GM23338 (cell line): ENCODE measurements around the gene DCLRE1B. TPM values are rescaled to one million over a fixed set of nuclear protein-coding genes. Genes with fewer than 3 reads are reported as not detected.

Experiments
- ATAC-seq: fragments of 200-7000 bp; cut with Tn5 transposase; 3 replicates; pipeline ENCODE4 v1.9.1; 2020
- DNase-seq: peaks from one replicate; pipeline ENCODE4 v3.0.0-alpha.2; 2015; ENCODE audit warnings: low spot score
- H2AFZ ChIP-seq: fragments of 200-600 bp; sonication (generic); 2 replicates; pipeline ENCODE4 v1.8.0; 2016; ENCODE audit warnings: antibody characterized with exemption, mild to moderate bottlenecking, moderate library complexity
- H3F3A ChIP-seq: fragments of 200-600 bp; sonication (generic); replicated peaks from 2 replicates; pipeline ENCODE4 v1.8.0; 2017; ENCODE audit warnings: antibody characterized with exemption, mixed run types, low read depth
- H3K27ac ChIP-seq: fragments of 200-600 bp; sonication (generic); 2 replicates; pipeline ENCODE4 v1.6.1; 2016; ENCODE audit warnings: low read depth
- H3K27me3 ChIP-seq: fragments of 200-600 bp; sonication (generic); 2 replicates; pipeline ENCODE4 v1.8.0; 2016; ENCODE audit warnings: mild to moderate bottlenecking, mixed run types, moderate library complexity; ENCODE audit not compliant: insufficient read depth
- H3K36me3 ChIP-seq: fragments of 200-600 bp; sonication (generic); 2 replicates; pipeline ENCODE4 v1.8.0; 2016; ENCODE audit warnings: mild to moderate bottlenecking; ENCODE audit not compliant: insufficient read depth
- H3K4me1 ChIP-seq: fragments of 200-600 bp; sonication (generic); 2 replicates; pipeline ENCODE4 v1.8.0; 2016; ENCODE audit warnings: mild to moderate bottlenecking, moderate library complexity; ENCODE audit not compliant: insufficient read depth
- H3K4me2 ChIP-seq: fragments of 200-600 bp; sonication (generic); 2 replicates; pipeline ENCODE4 v1.7.1; 2017; ENCODE audit warnings: mixed run types
- H3K4me3 ChIP-seq: fragments of 200-600 bp; sonication (generic); 2 replicates; pipeline ENCODE4 v1.6.1; 2016; ENCODE audit warnings: mixed run types
- H3K79me2 ChIP-seq: fragments of 200-600 bp; sonication (generic); replicated peaks from 2 replicates; pipeline ENCODE4 v1.8.0; 2017; ENCODE audit warnings: mild to moderate bottlenecking; ENCODE audit not compliant: insufficient read depth
- H3K9me2 ChIP-seq: fragments of 200-600 bp; sonication (generic); 2 replicates; pipeline ENCODE4 v1.8.0; 2017; ENCODE audit not compliant: insufficient read depth
- H4K20me1 ChIP-seq: fragments of 200-600 bp; sonication (generic); replicated peaks from 2 replicates; pipeline ENCODE4 v1.8.0; 2017; ENCODE audit warnings: mild to moderate bottlenecking; ENCODE audit not compliant: insufficient read depth
- H3K27ac Mint-ChIP-seq: 2 replicates; pipeline ENCODE4 v1.8.0; 2020; ENCODE audit warnings: inconsistent platforms, mild to moderate bottlenecking, moderate library complexity, mixed read lengths
- H3K27me3 Mint-ChIP-seq: 3 replicates; pipeline ENCODE4 v1.8.0; 2022; ENCODE audit warnings: low read depth, mild to moderate bottlenecking, moderate library complexity, mixed read lengths, inconsistent platforms; ENCODE audit not compliant: insufficient read depth, poor library complexity
- H3K36me3 Mint-ChIP-seq: 3 replicates; pipeline ENCODE4 v1.8.0; 2021; ENCODE audit warnings: low read depth, mild to moderate bottlenecking, inconsistent platforms, moderate library complexity, mixed read lengths
- H3K4me1 Mint-ChIP-seq: 3 replicates; pipeline ENCODE4 v1.8.0; 2020; ENCODE audit warnings: mild to moderate bottlenecking, inconsistent platforms, mixed read lengths
- H3K4me3 Mint-ChIP-seq: 3 replicates; pipeline ENCODE4 v1.8.0; 2021; ENCODE audit warnings: moderate library complexity, mild to moderate bottlenecking, inconsistent platforms, mixed read lengths
- H3K9me3 Mint-ChIP-seq: 3 replicates; pipeline ENCODE4 v1.8.0; 2020; ENCODE audit warnings: moderate library complexity, mild to moderate bottlenecking, inconsistent platforms, mixed read lengths
- CREB1 ChIP-seq: fragments of 250-450 bp; sonication (Bioruptor Pico); IDR thresholded peaks from 2 replicates; pipeline ENCODE4 v1.5.0; 2020; ENCODE audit warnings: low read depth, mild to moderate bottlenecking, moderate library complexity
- EZH2 ChIP-seq: fragments of 200-600 bp; sonication (generic); IDR thresholded peaks from one replicate; pipeline ENCODE4 v1.8.0; 2017; ENCODE audit warnings: antibody characterized with exemption, mild to moderate bottlenecking, low read depth; ENCODE audit not compliant: unreplicated experiment
- EZH2phosphoT487 ChIP-seq: fragments of 200-600 bp; sonication (generic); IDR thresholded peaks from one replicate; pipeline ENCODE4 v1.8.1; 2018; ENCODE audit warnings: antibody characterized with exemption; ENCODE audit not compliant: unreplicated experiment
- JUNB ChIP-seq: IDR thresholded peaks from one replicate; pipeline ENCODE4 v1.6.1; 2016; ENCODE audit warnings: antibody characterized with exemption; ENCODE audit not compliant: unreplicated experiment
- NANOG ChIP-seq: IDR thresholded peaks from 2 replicates; pipeline ENCODE4 v1.6.1; 2016; ENCODE audit warnings: antibody characterized with exemption, borderline replicate concordance
- POLR2AphosphoS5 ChIP-seq: IDR thresholded peaks from 2 replicates; pipeline ENCODE4 v1.6.1; 2016; ENCODE audit warnings: antibody characterized with exemption, low read depth
- STAT1 ChIP-seq: IDR thresholded peaks from one replicate; pipeline ENCODE4 v1.6.1; 2016; ENCODE audit warnings: antibody characterized with exemption; ENCODE audit not compliant: unreplicated experiment
- ZNF114 ChIP-seq: fragments of 250-450 bp; sonication (Bioruptor Pico); IDR thresholded peaks from 2 replicates; pipeline ENCODE4 v1.5.0; 2020; ENCODE audit warnings: mild to moderate bottlenecking, moderate library complexity
- ZNF331 ChIP-seq: fragments of 250-450 bp; sonication (Bioruptor Pico); IDR thresholded peaks from 2 replicates; pipeline ENCODE4 v1.5.0; 2020; ENCODE audit warnings: low read depth, mild to moderate bottlenecking, moderate library complexity
- polyA plus RNA-seq: library from polyadenylated mRNA; unstranded; fragments of >200 nt; fragmentation: Nextera tagmentation; extraction: Ambion mirVana; gene quantifications from 2 replicates; pipeline ENCODE4 v1.2.1, GENCODE V29; 2016
- total RNA-seq: library from RNA; depleted of rRNA; stranded (reverse); fragments of >200 nt; shearing (Covaris generic); gene quantifications from 2 replicates; pipeline ENCODE4 v1.2.3, GENCODE V29; 2014
- TF ChIP-seq, protein P1 (sequence below): fragments of 250-450 bp; sonication (Bioruptor Pico); IDR thresholded peaks from 2 replicates; pipeline ENCODE4 v1.5.0; 2020; ENCODE audit warnings: mild to moderate bottlenecking, moderate library complexity
- TF ChIP-seq, protein P2 (sequence below): IDR thresholded peaks from 2 replicates; pipeline ENCODE4 v1.6.1; 2016; ENCODE audit warnings: antibody characterized with exemption
- TF ChIP-seq, protein P3 (sequence below): IDR thresholded peaks from one replicate; pipeline ENCODE4 v1.6.1; 2018; ENCODE audit warnings: antibody characterized with exemption; ENCODE audit not compliant: unreplicated experiment
- TF ChIP-seq, protein P4 (sequence below), 2 experiments: fragments of 200-600 bp in 1 of 2; sonication (generic) in 1 of 2; conservative IDR thresholded peaks; 2 replicates each; pipeline versions ENCODE4 v1.5.1 to v1.6.1; 2016 to 2017; ENCODE audit warnings: antibody characterized with exemption in 2 of 2, low read depth in 2 of 2, mild to moderate bottlenecking in 2 of 2, moderate library complexity in 1 of 2

The DCLRE1B gene
- total and polyA plus RNA-seq, 2 experiments from 2014 or later = 6.3 to 9.7 TPM

DNA sequence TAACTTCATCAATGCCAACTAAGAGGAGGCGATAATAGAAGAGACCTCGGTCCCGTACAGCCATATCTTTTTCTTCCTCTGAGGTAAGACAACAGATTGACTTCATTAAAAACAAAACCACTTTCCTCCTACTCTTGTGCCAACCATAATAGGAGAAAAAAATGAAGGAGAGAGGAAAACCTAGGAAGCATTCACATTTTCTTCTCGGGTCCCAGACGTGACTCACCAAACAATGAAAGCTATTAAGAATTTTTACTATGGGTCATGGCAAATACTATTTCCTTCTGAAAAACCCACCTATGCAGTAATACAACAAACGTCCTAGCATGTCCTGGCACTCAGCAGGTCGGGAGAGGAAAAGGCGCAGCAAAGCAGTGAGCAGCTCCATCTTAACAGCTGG is 9.2 kb upstream of the DCLRE1B start:
- Histone ChIP-seq H3K4me3 (no peak overlapping the region), H3K9me2 (no peaks in the 10 kb centered on the region), H3K27ac (no peak overlapping the region), H3K4me1 (no peaks in the 10 kb centered on the region), H3F3A (no peaks in the 10 kb centered on the region), H2AFZ (no peak overlapping the region), H3K79me2 (no peaks in the 10 kb centered on the region), H3K27me3 (no peaks in the 10 kb centered on the region), H4K20me1 (no peaks in the 10 kb centered on the region), H3K36me3 (no peaks in the 10 kb centered on the region; the same call in 1 of the 2 replicates), H3K4me2 (no peak overlapping the region)
- Mint-ChIP-seq H3K27ac (no peak overlapping the region), H3K4me1 (no peaks in the 10 kb centered on the region), H3K4me3 (no peak overlapping the region), H3K9me3 (no peaks in the 10 kb centered on the region), H3K36me3 (peaks cover 10% of the 10 kb centered on the region; the same call in 1 of the 3 replicates), H3K27me3 (no peaks in the 10 kb centered on the region)
- ATAC-seq (no peak), DNase-seq (no peak)
- TF ChIP-seq, protein P1, sequence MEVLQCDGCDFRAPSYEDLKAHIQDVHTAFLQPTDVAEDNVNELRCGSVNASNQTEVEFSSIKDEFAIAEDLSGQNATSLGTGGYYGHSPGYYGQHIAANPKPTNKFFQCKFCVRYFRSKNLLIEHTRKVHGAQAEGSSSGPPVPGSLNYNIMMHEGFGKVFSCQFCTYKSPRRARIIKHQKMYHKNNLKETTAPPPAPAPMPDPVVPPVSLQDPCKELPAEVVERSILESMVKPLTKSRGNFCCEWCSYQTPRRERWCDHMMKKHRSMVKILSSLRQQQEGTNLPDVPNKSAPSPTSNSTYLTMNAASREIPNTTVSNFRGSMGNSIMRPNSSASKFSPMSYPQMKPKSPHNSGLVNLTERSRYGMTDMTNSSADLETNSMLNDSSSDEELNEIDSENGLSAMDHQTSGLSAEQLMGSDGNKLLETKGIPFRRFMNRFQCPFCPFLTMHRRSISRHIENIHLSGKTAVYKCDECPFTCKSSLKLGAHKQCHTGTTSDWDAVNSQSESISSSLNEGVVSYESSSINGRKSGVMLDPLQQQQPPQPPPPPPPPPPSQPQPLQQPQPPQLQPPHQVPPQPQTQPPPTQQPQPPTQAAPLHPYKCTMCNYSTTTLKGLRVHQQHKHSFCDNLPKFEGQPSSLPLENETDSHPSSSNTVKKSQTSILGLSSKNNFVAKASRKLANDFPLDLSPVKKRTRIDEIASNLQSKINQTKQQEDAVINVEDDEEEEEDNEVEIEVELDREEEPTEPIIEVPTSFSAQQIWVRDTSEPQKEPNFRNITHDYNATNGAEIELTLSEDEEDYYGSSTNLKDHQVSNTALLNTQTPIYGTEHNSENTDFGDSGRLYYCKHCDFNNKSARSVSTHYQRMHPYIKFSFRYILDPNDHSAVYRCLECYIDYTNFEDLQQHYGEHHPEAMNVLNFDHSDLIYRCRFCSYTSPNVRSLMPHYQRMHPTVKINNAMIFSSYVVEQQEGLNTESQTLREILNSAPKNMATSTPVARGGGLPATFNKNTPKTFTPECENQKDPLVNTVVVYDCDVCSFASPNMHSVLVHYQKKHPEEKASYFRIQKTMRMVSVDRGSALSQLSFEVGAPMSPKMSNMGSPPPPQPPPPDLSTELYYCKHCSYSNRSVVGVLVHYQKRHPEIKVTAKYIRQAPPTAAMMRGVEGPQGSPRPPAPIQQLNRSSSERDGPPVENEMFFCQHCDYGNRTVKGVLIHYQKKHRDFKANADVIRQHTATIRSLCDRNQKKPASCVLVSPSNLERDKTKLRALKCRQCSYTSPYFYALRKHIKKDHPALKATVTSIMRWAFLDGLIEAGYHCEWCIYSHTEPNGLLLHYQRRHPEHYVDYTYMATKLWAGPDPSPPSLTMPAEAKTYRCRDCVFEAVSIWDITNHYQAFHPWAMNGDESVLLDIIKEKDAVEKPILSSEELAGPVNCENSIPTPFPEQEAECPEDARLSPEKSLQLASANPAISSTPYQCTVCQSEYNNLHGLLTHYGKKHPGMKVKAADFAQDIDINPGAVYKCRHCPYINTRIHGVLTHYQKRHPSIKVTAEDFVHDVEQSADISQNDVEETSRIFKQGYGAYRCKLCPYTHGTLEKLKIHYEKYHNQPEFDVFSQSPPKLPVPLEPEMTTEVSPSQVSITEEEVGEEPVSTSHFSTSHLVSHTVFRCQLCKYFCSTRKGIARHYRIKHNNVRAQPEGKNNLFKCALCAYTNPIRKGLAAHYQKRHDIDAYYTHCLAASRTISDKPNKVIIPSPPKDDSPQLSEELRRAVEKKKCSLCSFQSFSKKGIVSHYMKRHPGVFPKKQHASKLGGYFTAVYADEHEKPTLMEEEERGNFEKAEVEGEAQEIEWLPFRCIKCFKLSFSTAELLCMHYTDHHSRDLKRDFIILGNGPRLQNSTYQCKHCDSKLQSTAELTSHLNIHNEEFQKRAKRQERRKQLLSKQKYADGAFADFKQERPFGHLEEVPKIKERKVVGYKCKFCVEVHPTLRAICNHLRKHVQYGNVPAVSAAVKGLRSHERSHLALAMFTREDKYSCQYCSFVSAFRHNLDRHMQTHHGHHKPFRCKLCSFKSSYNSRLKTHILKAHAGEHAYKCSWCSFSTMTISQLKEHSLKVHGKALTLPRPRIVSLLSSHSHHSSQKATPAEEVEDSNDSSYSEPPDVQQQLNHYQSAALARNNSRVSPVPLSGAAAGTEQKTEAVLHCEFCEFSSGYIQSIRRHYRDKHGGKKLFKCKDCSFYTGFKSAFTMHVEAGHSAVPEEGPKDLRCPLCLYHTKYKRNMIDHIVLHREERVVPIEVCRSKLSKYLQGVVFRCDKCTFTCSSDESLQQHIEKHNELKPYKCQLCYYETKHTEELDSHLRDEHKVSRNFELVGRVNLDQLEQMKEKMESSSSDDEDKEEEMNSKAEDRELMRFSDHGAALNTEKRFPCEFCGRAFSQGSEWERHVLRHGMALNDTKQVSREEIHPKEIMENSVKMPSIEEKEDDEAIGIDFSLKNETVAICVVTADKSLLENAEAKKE (CRISPR knock-in tag) = no peak
- TF ChIP-seq ZNF114 = no peak
- TF ChIP-seq, protein P2, sequence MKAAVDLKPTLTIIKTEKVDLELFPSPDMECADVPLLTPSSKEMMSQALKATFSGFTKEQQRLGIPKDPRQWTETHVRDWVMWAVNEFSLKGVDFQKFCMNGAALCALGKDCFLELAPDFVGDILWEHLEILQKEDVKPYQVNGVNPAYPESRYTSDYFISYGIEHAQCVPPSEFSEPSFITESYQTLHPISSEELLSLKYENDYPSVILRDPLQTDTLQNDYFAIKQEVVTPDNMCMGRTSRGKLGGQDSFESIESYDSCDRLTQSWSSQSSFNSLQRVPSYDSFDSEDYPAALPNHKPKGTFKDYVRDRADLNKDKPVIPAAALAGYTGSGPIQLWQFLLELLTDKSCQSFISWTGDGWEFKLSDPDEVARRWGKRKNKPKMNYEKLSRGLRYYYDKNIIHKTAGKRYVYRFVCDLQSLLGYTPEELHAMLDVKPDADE = no peak
- TF ChIP-seq EZH2phosphoT487 = no peak
- TF ChIP-seq, protein P3, sequence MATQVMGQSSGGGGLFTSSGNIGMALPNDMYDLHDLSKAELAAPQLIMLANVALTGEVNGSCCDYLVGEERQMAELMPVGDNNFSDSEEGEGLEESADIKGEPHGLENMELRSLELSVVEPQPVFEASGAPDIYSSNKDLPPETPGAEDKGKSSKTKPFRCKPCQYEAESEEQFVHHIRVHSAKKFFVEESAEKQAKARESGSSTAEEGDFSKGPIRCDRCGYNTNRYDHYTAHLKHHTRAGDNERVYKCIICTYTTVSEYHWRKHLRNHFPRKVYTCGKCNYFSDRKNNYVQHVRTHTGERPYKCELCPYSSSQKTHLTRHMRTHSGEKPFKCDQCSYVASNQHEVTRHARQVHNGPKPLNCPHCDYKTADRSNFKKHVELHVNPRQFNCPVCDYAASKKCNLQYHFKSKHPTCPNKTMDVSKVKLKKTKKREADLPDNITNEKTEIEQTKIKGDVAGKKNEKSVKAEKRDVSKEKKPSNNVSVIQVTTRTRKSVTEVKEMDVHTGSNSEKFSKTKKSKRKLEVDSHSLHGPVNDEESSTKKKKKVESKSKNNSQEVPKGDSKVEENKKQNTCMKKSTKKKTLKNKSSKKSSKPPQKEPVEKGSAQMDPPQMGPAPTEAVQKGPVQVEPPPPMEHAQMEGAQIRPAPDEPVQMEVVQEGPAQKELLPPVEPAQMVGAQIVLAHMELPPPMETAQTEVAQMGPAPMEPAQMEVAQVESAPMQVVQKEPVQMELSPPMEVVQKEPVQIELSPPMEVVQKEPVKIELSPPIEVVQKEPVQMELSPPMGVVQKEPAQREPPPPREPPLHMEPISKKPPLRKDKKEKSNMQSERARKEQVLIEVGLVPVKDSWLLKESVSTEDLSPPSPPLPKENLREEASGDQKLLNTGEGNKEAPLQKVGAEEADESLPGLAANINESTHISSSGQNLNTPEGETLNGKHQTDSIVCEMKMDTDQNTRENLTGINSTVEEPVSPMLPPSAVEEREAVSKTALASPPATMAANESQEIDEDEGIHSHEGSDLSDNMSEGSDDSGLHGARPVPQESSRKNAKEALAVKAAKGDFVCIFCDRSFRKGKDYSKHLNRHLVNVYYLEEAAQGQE = no peak
- no peak for TF ChIP-seq CREB1 (CRISPR knock-in tag)
- no peak for TF ChIP-seq ZNF331 (CRISPR knock-in tag)
- TF ChIP-seq NANOG = no peak
- no peak for TF ChIP-seq POLR2AphosphoS5
- no peak for TF ChIP-seq JUNB
- TF ChIP-seq EZH2 = no peak
- TF ChIP-seq STAT1 = no peak
- TF ChIP-seq, protein P4, sequence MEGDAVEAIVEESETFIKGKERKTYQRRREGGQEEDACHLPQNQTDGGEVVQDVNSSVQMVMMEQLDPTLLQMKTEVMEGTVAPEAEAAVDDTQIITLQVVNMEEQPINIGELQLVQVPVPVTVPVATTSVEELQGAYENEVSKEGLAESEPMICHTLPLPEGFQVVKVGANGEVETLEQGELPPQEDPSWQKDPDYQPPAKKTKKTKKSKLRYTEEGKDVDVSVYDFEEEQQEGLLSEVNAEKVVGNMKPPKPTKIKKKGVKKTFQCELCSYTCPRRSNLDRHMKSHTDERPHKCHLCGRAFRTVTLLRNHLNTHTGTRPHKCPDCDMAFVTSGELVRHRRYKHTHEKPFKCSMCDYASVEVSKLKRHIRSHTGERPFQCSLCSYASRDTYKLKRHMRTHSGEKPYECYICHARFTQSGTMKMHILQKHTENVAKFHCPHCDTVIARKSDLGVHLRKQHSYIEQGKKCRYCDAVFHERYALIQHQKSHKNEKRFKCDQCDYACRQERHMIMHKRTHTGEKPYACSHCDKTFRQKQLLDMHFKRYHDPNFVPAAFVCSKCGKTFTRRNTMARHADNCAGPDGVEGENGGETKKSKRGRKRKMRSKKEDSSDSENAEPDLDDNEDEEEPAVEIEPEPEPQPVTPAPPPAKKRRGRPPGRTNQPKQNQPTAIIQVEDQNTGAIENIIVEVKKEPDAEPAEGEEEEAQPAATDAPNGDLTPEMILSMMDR (conservative IDR thresholded peaks at IDR 0.05; ENCODE audit: low read depth in 2 of 2) = no peak
